Caco-2 (cell line): ENCODE data around the gene ACOX1. TPM values are rescaled to one million over a fixed set of nuclear protein-coding genes. Genes with fewer than 3 reads are reported as not detected.
A peak's percentile ranks its signal among the peaks of the same experiment; 100 is the strongest.

Experiments used
- BruUV-seq: library from RNA; stranded (reverse); fragments of 400-500 nt; replicated peaks from 2 replicates; lab custom pipeline; 2021; lab: Mats Ljungman, UMichigan
- CTCF ChIA-PET: fragments of 300-600 bp; sonication (Branson Sonifier 250); formaldehyde crosslinking; loops from one replicate; lab custom pipeline; 2022; ENCODE audit warnings: antibody characterized with exemption; lab: Charles Lee
- POLR2A ChIA-PET: fragments of 300-600 bp; sonication (Branson Sonifier 250); formaldehyde crosslinking; loops from one replicate; lab custom pipeline; 2022; ENCODE audit warnings: antibody characterized with exemption; lab: Charles Lee
- DNase-seq, 2 experiments: peaks; one replicate each; pipeline versions ENCODE4 v3.0.0 to v3.0.0-alpha.2; 2020 to 2022
- H3K27me3 ChIP-seq: replicated peaks from 2 replicates; pipeline ENCODE4 v1.6.0; 2011; ENCODE audit warnings: low read length; ENCODE audit not compliant: control insufficient read depth, insufficient read depth
- H3K36me3 ChIP-seq: 2 replicates; pipeline ENCODE4 v1.5.1; 2011; ENCODE audit warnings: low read length; ENCODE audit not compliant: control insufficient read depth, insufficient read depth
- H3K4me1 ChIP-seq: fragments of 250-450 bp; sonication (Bioruptor Pico); 2 replicates; pipeline ENCODE4 v1.5.1; 2020; ENCODE audit warnings: mild to moderate bottlenecking
- H3K4me3 ChIP-seq: 2 replicates; pipeline ENCODE4 v1.5.1; 2011; ENCODE audit warnings: low read depth, mild to moderate bottlenecking, control low read depth, low read length
- H3K9me3 ChIP-seq: fragments of 250-450 bp; sonication (Bioruptor Pico); 2 replicates; pipeline ENCODE4 v1.5.1; 2020; ENCODE audit warnings: mild to moderate bottlenecking, moderate library complexity
- H3K27ac Mint-ChIP-seq: one replicate; pipeline ENCODE4 v1.8.0; 2022; ENCODE audit warnings: mixed read lengths; ENCODE audit not compliant: unreplicated experiment
- H3K27me3 Mint-ChIP-seq: one replicate; pipeline ENCODE4 v1.8.0; 2022; ENCODE audit warnings: mixed read lengths; ENCODE audit not compliant: insufficient read depth, unreplicated experiment
- H3K36me3 Mint-ChIP-seq: one replicate; pipeline ENCODE4 v1.8.0; 2022; ENCODE audit warnings: mild to moderate bottlenecking, mixed read lengths; ENCODE audit not compliant: insufficient read depth, unreplicated experiment
- H3K4me1 Mint-ChIP-seq: one replicate; pipeline ENCODE4 v1.8.0; 2022; ENCODE audit warnings: low read depth, mixed read lengths; ENCODE audit not compliant: unreplicated experiment
- H3K4me3 Mint-ChIP-seq: one replicate; pipeline ENCODE4 v1.8.0; 2022; ENCODE audit warnings: mild to moderate bottlenecking, moderate library complexity, mixed read lengths; ENCODE audit not compliant: unreplicated experiment
- H3K9me3 Mint-ChIP-seq: one replicate; pipeline ENCODE4 v1.8.0; 2022; ENCODE audit warnings: mixed read lengths; ENCODE audit not compliant: unreplicated experiment
- CTCF ChIP-seq, 2 experiments: fragments of 200-600 bp in 1 of 2; IDR thresholded peaks; 1 replicate in 1 of 2; 2 replicates in 1 of 2; pipeline versions ENCODE4 v1.5.1 to v1.8.0; 2011 to 2022; ENCODE audit warnings: antibody characterized with exemption in 1 of 2, control low read depth in 1 of 2, inconsistent platforms in 1 of 2, low read depth in 1 of 2, low read length in 1 of 2, mild to moderate bottlenecking in 1 of 2, moderate library complexity in 1 of 2; ENCODE audit not compliant: insufficient read depth in 1 of 2, severe bottlenecking in 1 of 2, unreplicated experiment in 1 of 2
- intact Hi-C: fragments of 100-400 bp; cut with micrococcal nuclease; formaldehyde crosslinking; loops from one replicate; pipeline ENCODE4 v1.10.0; 2022; ENCODE audit not compliant: unreplicated experiment
- total RNA-seq: library from RNA; stranded (reverse); gene quantifications from 2 replicates; pipeline ENCODE4 v1.2.3, GENCODE V29; 2022

ACOX1 gene
- total RNA-seq, 1 experiment from 2014 or later = 48.3 TPM

DNA sequence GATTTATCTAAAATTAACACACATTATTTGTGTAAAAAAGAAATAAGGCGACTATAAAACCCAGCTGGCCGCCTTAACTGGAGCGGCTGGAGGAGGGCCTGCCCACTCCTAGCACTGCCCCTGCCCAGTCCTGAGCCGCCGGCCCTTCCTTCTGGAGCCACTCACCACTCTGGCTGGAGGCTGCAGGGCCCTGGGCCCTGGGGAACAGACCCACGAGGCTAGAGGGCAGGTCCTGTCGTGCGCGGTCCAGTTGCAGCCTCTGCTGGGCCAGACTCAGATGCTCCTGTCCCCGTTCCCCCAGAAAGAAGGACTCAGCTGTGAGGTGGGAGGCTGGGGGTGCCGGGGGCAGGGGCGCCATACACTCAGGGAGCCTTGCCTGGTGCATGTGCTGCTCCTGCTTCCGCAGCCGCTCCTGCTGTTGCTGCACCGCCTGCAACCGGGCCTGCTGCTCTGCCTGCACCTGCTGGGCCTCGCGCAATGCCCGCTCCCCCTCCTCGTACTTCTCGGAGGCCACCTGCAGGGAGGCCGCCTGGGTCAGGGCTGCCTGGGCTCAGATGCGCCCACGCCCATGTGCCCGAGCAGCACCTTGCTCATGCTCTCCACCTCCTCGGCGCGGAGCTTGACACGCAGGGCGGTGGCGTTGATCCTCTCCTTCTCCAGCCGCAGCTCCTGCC is 65.3 kb downstream of the ACOX1 start:
- Histone ChIP-seq H3K4me1 (peaks cover 1% of the 10 kb centered on the region; the same call in 1 of the 2 replicates), H3K36me3 (no peaks in the 10 kb centered on the region), H3K9me3 (no peaks in the 10 kb centered on the region), H3K4me3 (no peak overlapping the region), H3K27me3 (no peaks in the 10 kb centered on the region)
- DNase-seq = no peak
- Mint-ChIP-seq H3K27ac (no peak overlapping the region), H3K4me3 (no peak overlapping the region), H3K9me3 (no peaks in the 10 kb centered on the region), H3K4me1 (peaks cover 13% of the 10 kb centered on the region), H3K36me3 (peaks cover 6% of the 10 kb centered on the region), H3K27me3 (no peaks in the 10 kb centered on the region)
- BruUV-seq = no TSS peak
- intact Hi-C loops = no loop called here
- TF ChIP-seq CTCF (IDR thresholded peaks at IDR 0.05; ENCODE audit: insufficient read depth in 1 of 2, low read depth in 1 of 2, low read length in 1 of 2, severe bottlenecking in 1 of 2, unreplicated experiment in 1 of 2) = no peak
- ChIA-PET POLR2A (no interaction called here), CTCF (no interaction called here)

- Histone ChIP-seq H3K9me3 (no peaks in the 10 kb centered on the region), H3K4me1 (peaks cover 16% of the 10 kb centered on the region), H3K27me3 (no peaks in the 10 kb centered on the region), H3K4me3 (no peak overlapping the region), H3K36me3 (no peaks in the 10 kb centered on the region)
- DNase-seq = peak in 1 of 2 experiments; percentile 41
- peaks cover 17% of the 10 kb centered on the region for H3K4me1 Mint-ChIP-seq
- intact Hi-C loops = no loop called here
- POLR2A ChIA-PET = interaction anchor here (0.5 to 1.0 kb wide), 3 partner anchors 36 to 95 kb away, joined by 3 to 6 read pairs (median 3); no protein-coding TSS in a partner anchor
- no peak for TF ChIP-seq CTCF (IDR thresholded peaks at IDR 0.05; ENCODE audit: insufficient read depth in 1 of 2, low read depth in 1 of 2, low read length in 1 of 2, severe bottlenecking in 1 of 2, unreplicated experiment in 1 of 2)
- peaks cover 13% of the 10 kb centered on the region for H3K36me3 Mint-ChIP-seq
- CTCF ChIA-PET = interaction anchor here (1.2 kb wide), 1 partner anchor 17 kb away, joined by 3 read pairs; no protein-coding TSS in a partner anchor
- no TSS peak for BruUV-seq
- no peak overlapping the region for H3K27ac Mint-ChIP-seq
- no peaks in the 10 kb centered on the region for H3K27me3 Mint-ChIP-seq
- H3K9me3 Mint-ChIP-seq = no peaks in the 10 kb centered on the region
- H3K4me3 Mint-ChIP-seq = no peak overlapping the region
These were observed 68.3 kb downstream of the ACOX1 start for GRCh38 chr17:75910699-75911098.

- Mint-ChIP-seq H3K27ac (no peak overlapping the region), H3K27me3 (no peaks in the 10 kb centered on the region), H3K9me3 (no peaks in the 10 kb centered on the region), H3K36me3 (peaks cover 18% of the 10 kb centered on the region), H3K4me1 (peaks cover 17% of the 10 kb centered on the region), H3K4me3 (no peak overlapping the region)
- Histone ChIP-seq H3K4me1 (peaks cover 18% of the 10 kb centered on the region), H3K4me3 (no peak overlapping the region), H3K36me3 (no peaks in the 10 kb centered on the region), H3K27me3 (no peaks in the 10 kb centered on the region), H3K9me3 (no peaks in the 10 kb centered on the region)
- DNase-seq = no peak
- ChIA-PET CTCF (interaction anchor here (1.4 kb wide), 1 partner anchor 94 kb away, joined by 4 read pairs; no protein-coding TSS in a partner anchor), POLR2A (no interaction called here)
- intact Hi-C loops = no loop called here
- TF ChIP-seq CTCF (IDR thresholded peaks at IDR 0.05; ENCODE audit: insufficient read depth in 1 of 2, low read depth in 1 of 2, low read length in 1 of 2, severe bottlenecking in 1 of 2, unreplicated experiment in 1 of 2) = no peak
- no TSS peak for BruUV-seq
These were observed 69.1 kb downstream of the ACOX1 start for GRCh38 chr17:75909812-75910274.
